HFFc6 (cell line): Measurements from ENCODE around the gene EMILIN2. TPM values are rescaled to one million over a fixed set of nuclear protein-coding genes. Genes with fewer than 3 reads are reported as not detected.

Source experiments
- DNase-seq: peaks from one replicate; pipeline ENCODE4 v3.0.0-alpha.2; 2018
- H3K27ac Mint-ChIP-seq: 2 replicates; pipeline ENCODE4 v1.8.0; 2020; ENCODE audit warnings: mild to moderate bottlenecking, mixed read lengths
- H3K27me3 Mint-ChIP-seq: 2 replicates; pipeline ENCODE4 v1.8.0; 2021; ENCODE audit warnings: mild to moderate bottlenecking, moderate library complexity, mixed read lengths; ENCODE audit not compliant: insufficient read depth
- H3K36me3 Mint-ChIP-seq: 2 replicates; pipeline ENCODE4 v1.8.0; 2021; ENCODE audit warnings: low read depth, mixed read lengths
- H3K4me1 Mint-ChIP-seq: 2 replicates; pipeline ENCODE4 v1.8.0; 2020; ENCODE audit warnings: low read depth, mixed read lengths
- H3K4me3 Mint-ChIP-seq: 2 replicates; pipeline ENCODE4 v1.8.0; 2020; ENCODE audit warnings: mild to moderate bottlenecking, moderate library complexity, mixed read lengths
- H3K9me3 Mint-ChIP-seq: 2 replicates; pipeline ENCODE4 v1.8.0; 2020; ENCODE audit warnings: mild to moderate bottlenecking, mixed read lengths
- CTCF ChIP-seq: fragments of 200-600 bp; sonication (generic); IDR thresholded peaks from 2 replicates; pipeline ENCODE4 v1.5.0; 2021; ENCODE audit warnings: antibody characterized with exemption, mild to moderate bottlenecking
- total RNA-seq, 6 experiments: library from RNA; stranded (reverse); fragmentation: NEBNext Ultra II Directional; extraction: Animal tissue kit (Norgen Biotek cat#: 25700); gene quantifications; 2 replicates in 1 of 6; 3 replicates in 5 of 6; pipeline ENCODE4 v1.2.3, GENCODE V29; 2021

EMILIN2 gene
- total RNA-seq, 6 experiments from 2014 or later: 5.9 to 10.6 (median 8.2) TPM

GRCh38 chr18:2811416-2811815 is 35.4 kb upstream of the EMILIN2 start:
- Mint-ChIP-seq H3K4me1 (peaks cover 3% of the 10 kb centered on the region), H3K36me3 (peaks cover 21% of the 10 kb centered on the region), H3K4me3 (no peak overlapping the region), H3K27ac (no peak overlapping the region), H3K9me3 (peaks cover 35% of the 10 kb centered on the region), H3K27me3 (no peaks in the 10 kb centered on the region; the same call in none of the 2 replicates)
- no peak for TF ChIP-seq CTCF
- DNase-seq: no peak

DNA sequence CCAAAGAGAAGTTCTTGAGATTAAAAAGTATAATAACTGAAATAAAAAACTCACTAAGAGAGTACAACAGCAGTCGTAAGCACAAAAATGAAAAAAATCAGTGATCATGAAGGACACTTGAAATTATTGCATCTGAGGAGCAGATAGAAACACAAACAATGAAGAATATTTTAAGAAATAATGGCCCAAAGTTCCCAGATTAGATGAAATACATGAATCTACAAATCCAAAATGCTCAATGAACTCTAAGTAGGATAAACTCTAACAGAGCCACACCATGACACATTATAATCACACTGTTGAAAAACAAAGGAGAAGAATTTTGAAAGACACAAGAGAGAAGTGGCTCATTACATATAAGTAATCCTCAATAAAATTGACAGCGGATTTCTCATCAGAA is 31.9 kb upstream of the EMILIN2 start:
- Mint-ChIP-seq H3K27me3 (no peaks in the 10 kb centered on the region; the same call in none of the 2 replicates), H3K4me3 (no peak overlapping the region), H3K4me1 (no peaks in the 10 kb centered on the region), H3K27ac (no peak overlapping the region), H3K36me3 (peaks cover 21% of the 10 kb centered on the region), H3K9me3 (peaks cover 36% of the 10 kb centered on the region)
- no peak for TF ChIP-seq CTCF
- DNase-seq: no peak

DNA sequence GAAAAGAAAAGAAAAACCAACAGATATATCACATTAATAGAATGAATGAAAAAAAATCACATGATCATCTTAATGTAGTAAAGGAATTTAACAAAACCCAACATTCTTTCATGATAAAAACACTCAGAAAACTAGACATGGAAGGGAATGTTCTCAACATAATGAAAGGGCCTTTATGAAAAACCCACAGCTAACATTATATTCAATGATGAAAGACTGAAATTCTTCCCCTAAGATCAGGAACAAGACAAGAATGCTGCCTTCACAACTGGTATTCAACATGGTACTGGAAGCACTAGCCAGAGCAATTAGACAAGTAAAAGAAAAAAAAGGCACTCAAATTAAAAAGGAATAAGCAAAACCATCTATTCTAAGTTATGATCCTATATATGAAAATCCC is 28.5 kb upstream of the EMILIN2 start:
- DNase-seq: no peak
- H3K4me1 Mint-ChIP-seq: no peaks in the 10 kb centered on the region
- TF ChIP-seq CTCF: no peak

GRCh38 chr18:2821695-2822094 is 25.1 kb upstream of the EMILIN2 start:
- no peak for DNase-seq
- H3K27ac Mint-ChIP-seq: no peak overlapping the region
- no peak overlapping the region for H3K4me3 Mint-ChIP-seq
- peaks cover 5% of the 10 kb centered on the region; the same call in 1 of the 2 replicates for H3K9me3 Mint-ChIP-seq
- peaks cover 13% of the 10 kb centered on the region for H3K27me3 Mint-ChIP-seq
- no peak for TF ChIP-seq CTCF
- H3K4me1 Mint-ChIP-seq: peaks cover 3% of the 10 kb centered on the region; the same call in 1 of the 2 replicates
- no peaks in the 10 kb centered on the region for H3K36me3 Mint-ChIP-seq

More for the DNA sequence above, 28.5 kb upstream of the EMILIN2 start:
- peaks cover 17% of the 10 kb centered on the region for H3K9me3 Mint-ChIP-seq
- H3K4me3 Mint-ChIP-seq: no peak overlapping the region
- H3K27ac Mint-ChIP-seq: no peak overlapping the region
- H3K36me3 Mint-ChIP-seq: peaks cover 7% of the 10 kb centered on the region; the same call in 1 of the 2 replicates
- peaks cover 9% of the 10 kb centered on the region for H3K27me3 Mint-ChIP-seq

- no peak overlapping the region for H3K27ac Mint-ChIP-seq
- H3K9me3 Mint-ChIP-seq: peaks cover 5% of the 10 kb centered on the region; the same call in 1 of the 2 replicates
- no peak overlapping the region for H3K4me3 Mint-ChIP-seq
- DNase-seq: no peak
- peaks cover 5% of the 10 kb centered on the region; the same call in 1 of the 2 replicates for H3K4me1 Mint-ChIP-seq
- TF ChIP-seq CTCF: no peak
- H3K27me3 Mint-ChIP-seq: peaks cover 14% of the 10 kb centered on the region
- no peaks in the 10 kb centered on the region for H3K36me3 Mint-ChIP-seq
Observed at GRCh38 chr18:2822213-2822921, 24.4 kb upstream of the EMILIN2 start.
